Calu3 (cell line): ENCODE results near the gene ECE2. TPM values are rescaled to one million over a fixed set of nuclear protein-coding genes. Genes with fewer than 3 reads are reported as not detected.

ENCODE experiments used
- BruUV-seq: library from RNA; stranded (reverse); fragments of 400-500 nt; replicated peaks from 2 replicates; lab custom pipeline; 2021; lab: Mats Ljungman, UMichigan
- CTCF ChIA-PET: fragments of 300-600 bp; sonication (Branson Sonifier 250); formaldehyde crosslinking; loops from one replicate; lab custom pipeline; 2022; ENCODE audit warnings: antibody characterized with exemption; lab: Charles Lee
- DNase-seq: peaks from one replicate; pipeline ENCODE4 v3.0.0; 2022
- H3K27ac Mint-ChIP-seq: one replicate; pipeline ENCODE4 v1.8.0; 2022; ENCODE audit warnings: mixed read lengths; ENCODE audit not compliant: unreplicated experiment
- H3K27me3 Mint-ChIP-seq: one replicate; pipeline ENCODE4 v1.8.0; 2022; ENCODE audit warnings: mixed read lengths; ENCODE audit not compliant: unreplicated experiment
- H3K36me3 Mint-ChIP-seq: one replicate; pipeline ENCODE4 v1.8.0; 2022; ENCODE audit warnings: mild to moderate bottlenecking, moderate library complexity, mixed read lengths; ENCODE audit not compliant: insufficient read depth, unreplicated experiment
- H3K4me1 Mint-ChIP-seq: one replicate; pipeline ENCODE4 v1.8.0; 2022; ENCODE audit warnings: mild to moderate bottlenecking, low read depth, mixed read lengths; ENCODE audit not compliant: unreplicated experiment
- H3K4me3 Mint-ChIP-seq: one replicate; pipeline ENCODE4 v1.8.0; 2022; ENCODE audit warnings: mild to moderate bottlenecking, low read depth, moderate library complexity, mixed read lengths; ENCODE audit not compliant: unreplicated experiment
- H3K9me3 Mint-ChIP-seq: one replicate; pipeline ENCODE4 v1.8.0; 2022; ENCODE audit warnings: low read depth, mixed read lengths; ENCODE audit not compliant: unreplicated experiment
- intact Hi-C: fragments of 100-400 bp; cut with micrococcal nuclease; formaldehyde crosslinking; loops from one replicate; pipeline ENCODE4 v1.10.0; 2022; ENCODE audit not compliant: unreplicated experiment
- total RNA-seq: library from RNA; stranded (reverse); gene quantifications from 2 replicates; pipeline ENCODE4 v1.2.3, GENCODE V29; 2022
- TF ChIP-seq, protein P1 (sequence below): fragments of 200-600 bp; IDR thresholded peaks from one replicate; pipeline ENCODE4 v1.8.0; 2022; ENCODE audit warnings: antibody characterized with exemption; ENCODE audit not compliant: unreplicated experiment

Gene ECE2
- total RNA-seq, 1 experiment from 2014 or later = not detected

GRCh38 chr3:184336547-184337398 lies 61.0 kb downstream of the ECE2 start:
- Mint-ChIP-seq H3K4me1 (peaks cover 56% of the 10 kb centered on the region), H3K9me3 (no peaks in the 10 kb centered on the region), H3K27ac (peak overlapping the region; percentile 43), H3K27me3 (no peaks in the 10 kb centered on the region), H3K36me3 (peaks cover 69% of the 10 kb centered on the region), H3K4me3 (peak overlapping the region; percentile 86)
- no peak for DNase-seq
- BruUV-seq = TSS peak; percentile 47
- TF ChIP-seq, protein P1, sequence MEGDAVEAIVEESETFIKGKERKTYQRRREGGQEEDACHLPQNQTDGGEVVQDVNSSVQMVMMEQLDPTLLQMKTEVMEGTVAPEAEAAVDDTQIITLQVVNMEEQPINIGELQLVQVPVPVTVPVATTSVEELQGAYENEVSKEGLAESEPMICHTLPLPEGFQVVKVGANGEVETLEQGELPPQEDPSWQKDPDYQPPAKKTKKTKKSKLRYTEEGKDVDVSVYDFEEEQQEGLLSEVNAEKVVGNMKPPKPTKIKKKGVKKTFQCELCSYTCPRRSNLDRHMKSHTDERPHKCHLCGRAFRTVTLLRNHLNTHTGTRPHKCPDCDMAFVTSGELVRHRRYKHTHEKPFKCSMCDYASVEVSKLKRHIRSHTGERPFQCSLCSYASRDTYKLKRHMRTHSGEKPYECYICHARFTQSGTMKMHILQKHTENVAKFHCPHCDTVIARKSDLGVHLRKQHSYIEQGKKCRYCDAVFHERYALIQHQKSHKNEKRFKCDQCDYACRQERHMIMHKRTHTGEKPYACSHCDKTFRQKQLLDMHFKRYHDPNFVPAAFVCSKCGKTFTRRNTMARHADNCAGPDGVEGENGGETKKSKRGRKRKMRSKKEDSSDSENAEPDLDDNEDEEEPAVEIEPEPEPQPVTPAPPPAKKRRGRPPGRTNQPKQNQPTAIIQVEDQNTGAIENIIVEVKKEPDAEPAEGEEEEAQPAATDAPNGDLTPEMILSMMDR = no peak
- intact Hi-C loops = no loop called here
- CTCF ChIA-PET = interaction anchor here (1.7 kb wide), 1 partner anchor 9 kb away, joined by 4 read pairs; no protein-coding TSS in a partner anchor

- DNase-seq = no peak
- CTCF ChIA-PET = interaction anchor here (1.7 kb wide), 1 partner anchor 8 kb away, joined by 4 read pairs; no protein-coding TSS in a partner anchor
- Mint-ChIP-seq H3K4me1 (peaks cover 56% of the 10 kb centered on the region), H3K36me3 (peaks cover 65% of the 10 kb centered on the region), H3K27me3 (no peaks in the 10 kb centered on the region), H3K9me3 (no peaks in the 10 kb centered on the region), H3K27ac (peak within 1 kb of the TSS; percentile 43), H3K4me3 (peak within 1 kb of the TSS; percentile 86)
- BruUV-seq = no TSS peak
- TF ChIP-seq, protein P1 = no peak
- intact Hi-C loops = no loop called here
Measured at GRCh38 chr3:184337399-184337714, 61.5 kb downstream of the ECE2 start, which contains the start of gene FAM131A. Gene FAM131A, plus strand, starts transcription at chr3:184337600. Its CDS starts 31 bp downstream, at chr3:184337631.

DNA sequence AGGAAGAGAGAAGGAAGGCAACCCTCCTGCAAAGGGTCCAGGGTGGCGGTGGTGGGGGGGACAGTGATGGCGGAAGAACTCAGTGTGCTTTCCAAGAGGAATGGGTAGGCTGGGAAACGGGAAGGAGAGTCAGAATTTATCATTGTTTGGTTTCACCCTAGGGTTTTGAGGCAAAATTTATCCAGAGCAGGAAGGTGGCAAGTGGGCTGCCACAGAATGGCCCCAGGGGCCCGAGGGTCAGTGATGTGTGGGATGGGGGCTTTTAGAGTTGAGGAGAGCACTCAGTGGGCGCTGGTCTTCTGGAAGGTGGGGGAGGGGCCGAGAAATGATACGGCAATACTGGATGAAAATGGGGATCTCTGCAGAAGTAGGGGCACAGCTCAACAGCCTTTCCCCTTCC lies 62.2 kb downstream of the ECE2 start:
- CTCF ChIA-PET = interaction anchor here (0.6 to 1.7 kb wide), 2 partner anchors 8 to 138 kb away, joined by 3 to 4 read pairs; no protein-coding TSS in a partner anchor
- no TSS peak for BruUV-seq
- TF ChIP-seq, protein P1 = no peak
- Mint-ChIP-seq H3K27ac (peak overlapping the region; percentile 21), H3K4me3 (no peak overlapping the region), H3K27me3 (no peaks in the 10 kb centered on the region), H3K4me1 (peaks cover 50% of the 10 kb centered on the region), H3K36me3 (peaks cover 58% of the 10 kb centered on the region), H3K9me3 (no peaks in the 10 kb centered on the region)
- no peak for DNase-seq
- intact Hi-C loops = no loop called here

- Mint-ChIP-seq H3K27ac (no peak overlapping the region), H3K36me3 (peaks cover 57% of the 10 kb centered on the region), H3K27me3 (no peaks in the 10 kb centered on the region), H3K4me3 (no peak overlapping the region), H3K9me3 (no peaks in the 10 kb centered on the region), H3K4me1 (peaks cover 45% of the 10 kb centered on the region)
- BruUV-seq = no TSS peak
- no peak for DNase-seq
- intact Hi-C loops = no loop called here
- CTCF ChIA-PET = interaction anchor here (0.6 kb wide), 1 partner anchor 137 kb away, joined by 3 read pairs; no protein-coding TSS in a partner anchor
- TF ChIP-seq, protein P1 = peak; percentile 33
Measured at GRCh38 chr3:184338511-184338945, 62.7 kb downstream of the ECE2 start.
